COLO829 (cell line): Measurements from ENCODE around the gene EFCC1.
"Not testable (repeated sequence)": the region's sequence is repeated elsewhere in the genome, so short reads cannot be mapped to it uniquely, and the experiment has no call there.

ENCODE experiments used
- DNase-seq: peaks from one replicate; pipeline ENCODE4 v3.0.0; 2012; ENCODE audit warnings: low spot score

The EFCC1 gene

DNA sequence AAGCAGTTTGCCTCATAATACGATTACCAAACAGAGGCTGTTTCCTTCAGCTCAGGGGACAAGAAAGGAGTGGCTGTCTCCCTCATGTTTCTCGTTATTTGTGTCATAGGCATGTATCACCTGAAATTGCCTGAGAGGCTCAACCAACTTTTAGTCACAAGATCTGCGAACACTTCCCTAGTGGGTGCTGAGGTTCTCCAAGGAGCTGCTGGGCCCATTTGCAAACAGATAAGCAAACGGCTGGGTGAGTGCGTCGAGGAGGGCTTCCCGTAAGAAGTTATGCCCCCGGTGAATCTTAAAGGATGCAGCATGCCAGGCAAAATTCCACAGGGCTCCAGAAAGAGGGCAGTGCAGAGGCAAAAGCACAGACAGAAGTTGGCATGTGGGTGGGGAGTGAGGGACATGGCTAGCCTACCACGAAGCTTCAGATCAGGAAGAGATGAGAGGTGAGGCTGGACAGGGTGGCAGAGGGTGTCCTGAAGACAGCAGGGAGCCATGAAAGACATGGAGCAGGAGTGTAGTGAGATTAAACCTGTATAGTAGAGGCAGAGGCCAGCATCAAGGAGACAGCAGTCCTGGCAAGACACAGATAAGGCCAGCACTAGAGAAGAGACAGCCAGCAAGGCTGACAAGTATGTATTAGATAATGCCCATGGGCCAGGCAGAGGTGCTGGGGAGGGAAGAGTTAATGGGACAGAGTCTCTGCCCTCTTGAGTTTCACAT is 55.5 kb downstream of the EFCC1 start:
- DNase-seq, result no peak

DNA sequence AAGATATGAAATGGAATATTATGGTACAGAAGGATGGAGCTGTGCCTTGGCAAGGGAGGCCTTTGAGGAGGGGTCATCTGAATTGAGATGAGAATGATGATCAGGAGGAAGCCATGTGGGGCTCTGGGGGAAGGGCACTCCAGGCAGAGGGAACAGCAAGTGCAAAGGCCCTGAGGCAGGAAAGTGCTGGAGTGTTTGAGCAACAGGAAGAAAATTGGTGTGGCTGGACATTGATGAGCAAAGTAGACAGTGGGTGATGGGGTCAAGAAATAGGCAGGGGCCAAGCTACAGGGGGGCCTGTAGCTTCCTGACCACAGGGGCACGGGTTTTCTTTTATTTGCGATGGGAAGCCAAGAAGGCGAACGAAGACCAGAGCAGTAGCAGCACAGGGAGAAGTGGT is 56.1 kb downstream of the EFCC1 start:
- no peak for DNase-seq

DNA sequence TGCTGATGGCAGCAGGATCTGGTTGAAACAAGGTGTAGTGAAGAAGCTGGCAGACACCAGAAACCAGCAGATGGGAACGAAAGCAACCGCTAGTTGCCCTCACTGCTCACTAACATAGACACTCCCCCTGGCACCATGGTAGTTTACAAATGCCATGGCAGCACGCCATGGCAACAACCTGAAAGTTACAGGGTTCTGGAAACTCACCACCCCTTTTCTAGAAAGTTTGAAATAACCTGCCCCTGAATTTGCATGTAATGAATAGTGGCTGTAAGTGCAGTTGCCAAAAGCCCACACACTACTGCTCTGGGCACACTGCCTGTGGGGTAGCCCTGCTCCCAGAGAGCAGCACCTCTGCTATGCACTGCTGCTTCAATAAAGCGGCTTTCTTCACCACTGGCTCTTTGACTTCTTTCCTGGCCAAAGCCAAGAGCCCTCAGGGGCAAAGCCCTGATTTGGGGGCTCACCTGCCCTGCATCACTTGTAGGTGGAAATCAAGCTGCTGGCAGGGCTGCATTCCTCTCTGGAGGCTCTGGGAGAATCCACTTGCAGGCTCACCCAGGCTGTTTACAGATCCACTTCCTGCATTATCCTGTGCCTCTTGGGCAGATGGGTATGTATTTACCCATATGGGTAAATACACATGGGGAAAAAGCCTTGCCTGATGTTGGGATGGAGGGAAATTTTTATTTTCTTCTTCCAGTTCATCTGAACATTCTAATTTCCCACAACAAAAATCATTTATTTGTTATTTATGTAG is 57.5 kb downstream of the EFCC1 start:
- no peak for DNase-seq

DNA sequence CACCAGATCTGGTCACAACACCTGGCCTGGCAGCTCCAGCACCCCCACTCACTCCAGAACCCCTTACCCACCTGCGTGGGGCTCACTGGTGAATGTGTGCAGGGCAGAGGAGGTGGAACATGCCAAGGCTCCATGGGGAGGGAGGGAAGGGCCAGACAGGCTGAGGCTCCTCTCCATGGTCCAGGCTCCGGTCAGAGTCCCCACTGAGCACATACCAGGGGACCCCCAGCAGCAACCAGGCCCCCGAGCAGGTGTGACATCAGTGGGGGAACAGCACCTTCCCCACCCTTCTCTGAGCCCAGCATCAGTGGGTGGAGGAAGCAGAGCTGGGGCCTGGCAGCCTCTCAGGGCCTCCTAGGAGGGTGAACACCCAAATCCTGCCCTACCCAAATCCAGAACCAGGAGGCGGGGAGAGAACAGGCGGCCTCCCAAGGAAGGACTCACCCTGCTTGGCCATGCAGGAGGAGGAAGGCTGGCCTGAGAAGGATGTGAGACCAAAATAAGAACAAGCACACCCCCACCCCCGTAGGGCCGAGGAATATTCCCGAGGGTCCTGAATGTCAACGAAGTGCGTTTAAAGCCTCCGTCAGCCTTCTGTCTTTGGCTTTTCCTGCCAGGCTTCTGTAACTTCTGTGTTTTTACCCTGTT is 58.3 kb downstream of the EFCC1 start:
- DNase-seq, result no peak

DNA sequence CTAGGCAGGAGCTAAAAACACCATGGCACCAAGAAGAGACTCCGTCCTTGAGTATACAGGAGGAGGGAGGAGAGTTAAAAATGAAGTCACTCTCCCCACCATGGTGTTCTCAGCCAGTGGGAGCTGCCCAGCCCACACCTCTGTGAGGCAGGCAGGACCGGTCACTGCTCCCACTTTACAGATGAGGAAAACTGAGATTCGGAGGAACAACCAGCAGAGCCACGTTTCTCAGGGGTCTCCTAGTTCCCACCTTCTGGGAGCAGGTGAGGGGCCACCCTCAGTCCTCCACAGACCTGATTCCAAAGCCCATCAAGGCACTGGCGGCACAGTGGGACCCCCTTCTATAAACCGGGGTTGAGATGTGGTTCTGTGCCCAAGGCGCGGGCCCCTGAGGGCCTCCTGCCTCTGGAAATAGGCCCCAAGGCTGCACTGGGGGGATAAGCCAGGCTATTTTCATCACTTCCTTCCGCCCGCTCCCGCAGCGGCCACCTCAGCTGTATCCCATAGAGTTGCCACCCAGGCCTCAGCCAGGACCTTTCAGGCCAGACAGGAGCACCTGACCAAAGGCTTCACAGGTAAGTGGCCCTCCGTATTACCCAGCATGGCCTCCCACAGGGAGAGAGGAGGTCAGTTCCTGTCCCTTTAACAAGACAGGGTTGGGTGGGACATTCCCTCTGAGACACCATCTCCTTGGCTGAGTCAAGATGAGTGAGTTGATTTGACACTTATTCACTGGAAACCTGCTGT is 59.3 kb downstream of the EFCC1 start, which contains the start of gene GP9:
Gene GP9 (plus strand): TSS at position 504 of the 747 bp plus-strand sequence. CDS start 961 bp downstream, outside the sequence.
- no peak for DNase-seq

DNA sequence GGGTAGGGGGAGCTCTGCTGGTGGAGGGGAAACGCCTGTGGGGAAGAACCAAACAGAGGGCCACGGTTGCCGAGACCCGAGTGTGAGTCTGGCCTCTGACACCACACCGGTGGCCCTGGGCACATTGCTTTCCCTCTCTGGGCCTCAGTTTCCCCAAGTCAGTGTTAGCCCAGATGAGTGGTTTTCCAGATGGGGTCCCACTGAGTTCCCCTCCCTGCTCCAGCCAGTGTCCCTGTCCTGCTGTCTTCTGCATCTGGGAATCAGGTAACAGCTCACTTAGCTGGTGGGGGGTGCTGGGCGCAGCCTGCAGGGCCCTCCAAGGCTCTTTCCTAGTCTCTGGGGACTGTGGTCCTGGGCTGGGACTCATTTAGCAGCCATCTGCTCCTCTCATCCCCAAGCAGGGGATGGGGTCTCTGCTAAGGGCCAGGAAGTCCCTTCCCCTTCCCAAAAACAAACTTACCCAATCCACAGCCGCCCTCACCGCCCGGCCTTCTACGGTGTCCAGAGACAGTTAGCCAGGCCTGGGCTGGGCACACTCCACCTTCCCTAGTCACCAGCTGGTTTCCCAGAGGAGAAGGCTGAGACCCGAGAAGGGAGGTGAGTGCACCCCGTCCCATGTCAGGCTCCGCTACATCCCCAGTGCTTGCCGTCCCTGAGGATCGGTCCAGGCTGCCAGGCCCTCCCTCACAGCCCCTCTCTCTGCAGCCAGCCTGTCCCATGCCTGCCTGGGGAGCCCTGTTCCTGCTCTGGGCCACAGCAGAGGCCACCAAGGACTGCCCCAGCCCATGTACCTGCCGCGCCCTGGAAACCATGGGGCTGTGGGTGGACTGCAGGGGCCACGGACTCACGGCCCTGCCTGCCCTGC is 60.2 kb downstream of the EFCC1 start:
- DNase-seq, result no peak

DNA sequence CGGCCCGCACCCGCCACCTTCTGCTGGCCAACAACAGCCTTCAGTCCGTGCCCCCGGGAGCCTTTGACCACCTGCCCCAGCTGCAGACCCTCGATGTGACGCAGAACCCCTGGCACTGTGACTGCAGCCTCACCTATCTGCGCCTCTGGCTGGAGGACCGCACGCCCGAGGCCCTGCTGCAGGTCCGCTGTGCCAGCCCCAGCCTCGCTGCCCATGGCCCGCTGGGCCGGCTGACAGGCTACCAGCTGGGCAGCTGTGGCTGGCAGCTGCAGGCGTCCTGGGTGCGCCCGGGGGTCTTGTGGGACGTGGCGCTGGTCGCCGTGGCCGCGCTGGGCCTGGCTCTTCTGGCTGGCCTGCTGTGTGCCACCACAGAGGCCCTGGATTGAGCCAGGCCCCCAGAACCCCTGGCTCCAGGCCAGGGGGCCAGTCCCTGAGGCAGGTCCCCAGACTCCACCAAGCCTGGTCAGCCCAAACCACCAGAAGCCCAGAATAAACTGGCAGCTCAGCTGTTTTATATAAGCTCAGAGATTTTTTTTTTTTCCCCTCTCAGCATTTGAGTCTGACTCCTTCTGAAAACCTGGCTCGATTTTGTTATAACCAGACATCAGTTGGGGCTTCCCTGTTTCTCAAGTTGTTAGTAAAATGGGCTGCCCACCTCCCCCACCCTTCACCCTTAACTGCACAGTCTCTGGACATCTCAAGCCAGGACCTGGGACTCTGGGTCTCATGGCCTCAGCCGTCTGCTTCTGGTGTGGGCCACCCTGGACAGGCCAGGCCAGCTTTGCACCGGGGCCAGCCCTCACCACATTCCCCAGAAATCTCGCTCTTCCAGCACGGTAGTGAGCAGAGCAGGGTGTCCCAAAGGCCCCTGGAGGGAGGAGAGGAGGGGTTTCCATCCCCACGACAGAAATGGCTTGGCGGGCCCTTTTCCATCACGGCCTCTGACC is 61.1 kb downstream of the EFCC1 start:
- DNase-seq, result no peak

DNA sequence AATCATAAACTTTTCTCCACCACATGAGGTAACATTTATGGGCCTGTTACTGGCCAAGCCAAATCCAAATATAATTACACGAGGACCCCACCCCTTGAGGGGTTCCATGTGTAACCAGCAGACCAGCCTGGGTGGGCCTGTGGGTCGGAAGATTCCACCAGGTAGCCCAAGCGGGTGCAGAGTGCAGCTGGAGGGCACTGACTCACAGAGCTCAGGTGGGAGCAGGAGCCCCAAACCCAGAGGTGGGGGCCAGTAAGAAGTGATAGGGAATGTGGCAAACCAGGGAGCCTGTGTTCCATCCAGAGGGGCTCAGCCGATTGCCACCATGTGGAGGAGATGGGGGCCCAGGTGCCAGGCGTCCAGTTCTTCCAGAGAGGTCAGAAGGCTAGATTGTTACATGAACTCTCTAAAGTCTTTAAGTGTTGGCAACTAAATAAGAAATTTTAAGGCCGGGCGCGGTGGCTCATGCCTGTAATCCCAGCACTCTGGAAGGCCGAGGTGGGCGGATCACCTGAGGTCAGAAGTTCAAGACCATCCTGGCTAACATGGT is 62.1 kb downstream of the EFCC1 start:
- DNase-seq, result no peak

DNA sequence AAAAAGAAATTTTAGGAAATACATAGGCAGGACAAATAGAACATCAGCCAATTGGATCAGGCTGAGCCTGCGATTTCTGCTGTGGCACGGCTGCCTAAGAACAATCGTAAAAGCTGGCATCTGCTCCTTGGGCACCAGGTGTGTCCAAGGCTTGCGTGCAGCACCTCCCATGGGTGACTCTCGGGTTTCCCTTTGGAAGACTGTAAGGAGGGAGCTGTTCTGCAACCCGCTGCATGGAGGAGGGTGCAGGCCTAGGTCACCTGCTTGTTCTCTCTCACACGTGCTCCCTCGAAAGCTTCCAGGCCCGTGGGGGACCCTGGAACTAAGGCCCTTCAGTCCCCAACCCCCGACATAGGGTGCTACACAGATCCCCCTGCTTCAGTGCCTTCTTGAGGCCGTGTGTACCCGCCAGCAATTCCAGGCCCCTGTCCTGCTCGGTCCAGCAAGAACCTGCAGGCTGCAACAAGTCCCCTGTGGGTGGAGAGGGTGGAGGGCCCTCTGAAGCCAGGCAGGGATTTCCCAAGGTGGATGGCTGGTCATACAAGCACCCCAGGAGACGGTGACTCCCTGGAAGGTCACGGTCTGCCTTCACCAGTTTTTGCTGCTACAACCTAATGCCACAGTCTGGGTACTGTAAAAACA is 62.9 kb downstream of the EFCC1 start:
- no peak for DNase-seq

DNA sequence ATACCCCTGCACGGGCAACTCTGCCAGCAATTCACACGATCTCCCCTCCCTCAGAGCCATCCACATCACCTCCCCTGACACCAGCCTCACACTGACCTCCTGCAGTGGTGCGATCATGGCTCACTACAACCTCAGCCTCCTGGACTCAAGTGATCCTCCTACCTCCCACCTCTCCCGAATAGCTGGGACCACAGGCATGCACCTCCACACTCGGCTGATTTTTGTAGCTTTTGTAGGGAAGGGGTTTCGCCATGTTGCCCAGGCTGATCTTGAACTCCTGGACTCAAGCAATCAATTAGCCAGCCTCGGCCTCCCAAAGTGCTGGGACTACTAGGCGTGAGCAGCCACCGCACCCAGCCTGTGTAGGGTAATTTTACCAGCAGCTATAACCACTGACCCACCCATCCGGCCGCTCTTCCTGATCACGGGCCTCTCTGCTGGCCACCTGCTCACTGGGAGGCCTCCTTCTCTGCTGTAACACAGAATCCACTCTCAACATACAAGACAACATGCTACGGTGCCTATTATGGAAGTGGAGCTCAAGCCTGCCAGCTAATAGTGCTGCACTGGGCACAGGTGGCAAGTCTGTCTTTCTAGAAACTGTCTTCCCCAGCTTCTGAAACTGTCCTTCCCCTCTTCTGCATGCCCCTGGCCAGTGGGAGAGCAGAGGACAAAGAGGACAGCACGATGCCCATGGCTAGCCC is 64.1 kb downstream of the EFCC1 start:
- no peak for DNase-seq

DNA sequence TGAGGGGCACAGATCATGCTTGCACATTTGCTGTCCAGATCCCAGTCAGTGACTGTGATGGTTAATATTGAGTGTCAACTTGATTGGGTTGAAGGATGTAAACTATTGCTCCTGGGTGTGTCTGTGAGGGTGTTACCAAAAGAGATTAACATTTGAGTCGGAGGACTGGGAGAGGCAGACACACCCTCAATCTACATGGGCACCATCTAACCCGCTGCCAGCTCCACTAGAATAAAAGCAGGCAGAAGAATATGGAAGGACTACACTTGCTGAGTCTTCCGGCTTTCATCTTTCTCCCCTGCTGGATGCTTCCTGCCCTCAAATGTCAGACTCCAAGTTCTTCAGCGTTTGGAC is 64.6 kb downstream of the EFCC1 start:
- DNase-seq, result no peak

DNA sequence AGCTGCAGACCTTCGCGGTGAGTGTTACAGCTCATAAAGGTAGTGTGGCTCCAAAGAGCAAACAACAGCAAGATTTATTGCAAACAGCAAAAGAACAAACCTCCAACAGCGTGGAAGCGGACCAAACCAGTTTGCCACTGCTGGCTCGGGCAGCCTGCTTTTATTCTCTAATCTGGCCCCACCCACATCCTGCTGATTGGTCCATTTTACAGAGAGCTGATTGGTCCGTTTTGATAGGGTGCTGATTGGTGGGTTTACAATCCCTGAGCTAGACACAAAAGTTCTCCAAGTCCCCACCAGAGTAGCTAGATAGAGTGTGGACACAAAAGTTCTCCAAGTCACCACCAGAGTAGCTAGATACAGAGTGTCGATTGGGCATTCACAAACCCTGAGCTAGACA is 66.6 kb downstream of the EFCC1 start:
- DNase-seq, result not testable (repeated sequence)

DNA sequence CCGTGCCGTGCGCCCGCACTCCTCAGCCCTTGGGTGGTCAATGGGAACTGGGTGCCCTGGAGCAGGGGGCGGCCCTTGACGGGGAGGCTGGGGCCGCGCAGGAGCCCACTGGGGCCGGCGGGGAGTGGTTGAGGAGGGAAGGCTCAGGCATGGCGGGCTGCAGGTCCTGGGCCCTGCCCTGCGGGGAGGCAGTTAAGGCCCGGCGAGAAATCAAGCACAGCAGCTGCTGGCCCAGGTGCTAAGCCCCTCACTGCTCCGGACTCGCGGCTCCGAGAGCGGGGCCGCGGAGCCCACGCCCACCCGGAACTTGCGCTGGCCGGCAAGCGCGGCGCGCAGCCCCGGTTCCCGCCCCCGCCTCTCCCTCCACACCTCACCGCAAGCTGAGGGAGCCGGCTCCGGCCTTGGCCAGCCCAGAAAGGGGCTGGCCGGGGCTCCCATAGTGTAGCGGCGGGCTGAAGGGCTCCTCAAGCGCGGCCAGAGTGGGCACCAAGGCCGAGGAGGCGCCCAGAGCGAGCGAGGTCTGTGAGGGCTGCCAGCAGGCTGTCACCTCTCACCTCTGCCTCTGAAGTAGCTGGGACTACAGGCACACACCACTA is 67.3 kb downstream of the EFCC1 start:
- DNase-seq, result no peak

DNA sequence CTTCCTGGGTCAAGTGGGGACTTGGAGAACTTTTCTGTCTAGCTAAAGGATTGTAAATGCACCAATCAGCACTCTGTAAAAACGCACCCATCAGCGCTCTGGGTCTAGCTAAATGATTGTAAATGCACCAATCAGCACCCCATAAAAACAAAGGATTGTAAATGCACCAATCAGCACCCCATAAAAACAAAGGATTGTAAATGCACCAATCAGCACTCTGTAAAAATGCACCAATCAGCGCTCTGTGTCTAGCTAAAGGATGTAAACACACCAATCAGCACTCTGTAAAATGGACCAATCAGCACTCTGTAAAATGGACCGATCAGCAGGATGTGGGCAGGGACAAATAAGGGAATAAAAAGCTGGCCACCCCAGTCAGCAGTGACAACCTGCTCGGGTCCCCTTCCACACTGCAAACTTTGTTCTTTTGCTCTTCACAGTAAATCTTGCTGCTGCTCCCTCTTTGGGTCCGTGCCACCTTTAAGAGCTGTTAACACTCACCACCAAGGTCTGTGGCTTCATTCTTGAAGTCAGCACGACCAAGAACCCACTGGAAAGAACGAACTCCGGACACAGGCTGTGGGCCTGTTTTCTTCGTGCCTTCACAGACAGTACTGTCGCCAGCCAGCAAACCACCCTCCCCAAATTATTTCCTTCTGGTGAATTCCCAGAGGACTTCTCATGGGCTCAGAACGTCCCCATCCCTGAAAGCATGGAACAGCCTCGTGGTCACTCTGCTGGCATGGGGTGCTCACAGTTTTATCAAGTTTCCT is 68.4 kb downstream of the EFCC1 start:
- DNase-seq, result not testable (repeated sequence)

DNA sequence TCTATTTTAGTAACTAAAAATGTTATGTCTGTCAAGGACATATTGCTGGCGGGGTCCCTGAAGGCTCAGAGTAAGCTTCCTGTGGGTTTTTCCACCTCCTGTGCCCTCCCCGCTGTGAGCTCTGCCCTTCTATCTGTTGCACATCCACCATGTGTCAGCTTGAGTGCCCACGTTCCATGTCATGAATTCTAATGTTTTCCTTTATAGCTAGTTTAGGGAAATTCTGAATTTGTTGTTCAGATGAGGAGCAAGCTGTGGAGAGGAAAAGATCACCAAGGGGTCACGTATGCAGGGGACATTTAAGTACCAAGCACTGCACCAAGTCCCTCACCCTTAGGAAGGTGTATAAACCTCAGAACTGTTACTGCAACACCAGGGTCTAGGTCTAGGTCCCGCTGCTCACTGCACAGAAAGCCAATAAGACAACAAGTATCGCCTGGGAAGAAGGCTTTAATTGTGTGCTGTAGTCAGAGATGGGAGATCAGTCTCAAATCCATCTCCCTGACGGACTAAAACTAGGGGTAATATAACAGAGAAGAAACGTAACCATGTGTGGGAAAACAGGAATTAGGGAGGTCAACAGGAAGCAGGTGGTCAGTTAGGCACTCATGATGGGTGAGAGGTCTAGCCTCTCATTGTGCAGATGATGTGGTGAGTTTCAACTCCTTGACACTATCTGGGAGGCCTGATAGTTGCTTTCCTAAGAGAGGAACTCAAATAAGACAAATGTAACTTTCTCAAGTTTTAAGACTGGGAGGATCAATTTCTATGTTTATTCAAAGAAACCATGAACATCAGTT is 69.2 kb downstream of the EFCC1 start:
- DNase-seq, result no peak

DNA sequence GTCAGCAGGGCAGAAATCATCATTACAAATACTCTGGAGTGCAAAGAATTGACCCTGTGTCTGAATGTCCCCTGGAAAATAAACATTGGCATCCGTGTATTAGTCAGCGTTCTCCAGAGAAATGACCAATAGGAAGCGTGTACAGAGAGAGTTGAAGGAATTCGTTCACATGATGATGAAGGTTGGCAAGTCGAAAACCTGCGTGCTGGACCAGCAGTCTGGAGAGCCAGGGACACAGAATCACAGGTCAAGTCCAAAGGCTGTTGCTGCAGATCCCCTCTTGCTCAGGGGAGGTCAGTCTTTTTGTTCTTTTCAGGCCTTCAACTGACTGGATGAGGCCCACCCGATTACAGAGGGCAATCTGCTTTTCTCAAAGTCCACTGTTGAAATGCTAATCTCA is 76.1 kb downstream of the EFCC1 start:
- peak; percentile 49 for DNase-seq

DNA sequence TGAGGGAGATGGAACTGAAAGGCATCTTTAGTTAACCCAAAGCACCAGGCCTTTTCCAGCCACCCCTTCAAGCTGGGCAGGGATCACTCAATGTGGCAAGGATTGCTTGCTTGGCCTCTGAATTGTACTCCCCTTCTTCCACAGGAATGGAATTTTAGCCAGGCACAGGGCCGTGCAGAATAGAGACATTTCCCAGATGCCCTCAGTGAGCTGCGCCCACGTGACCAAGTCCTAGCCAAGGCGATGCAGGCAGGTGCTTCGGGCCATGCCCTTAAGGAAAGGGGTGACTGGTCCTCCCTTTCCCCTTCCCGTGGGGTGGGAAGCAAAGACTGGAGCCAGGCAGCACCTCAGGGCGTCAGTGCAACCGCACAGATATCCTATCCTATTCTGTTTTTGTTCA is 77.4 kb downstream of the EFCC1 start:
- DNase-seq, result no peak
